NT2/D1 (cell line): Measurements from ENCODE around the gene TNS1.

Experiments used
- SUZ12 ChIP-seq: IDR thresholded peaks from 2 replicates; pipeline ENCODE4 v1.6.1; 2011; ENCODE audit not compliant: insufficient read length, insufficient read depth; ENCODE audit errors: extremely low read depth
- YY1 ChIP-seq: IDR thresholded peaks from 2 replicates; pipeline ENCODE4 v1.6.1; 2011; ENCODE audit not compliant: insufficient read length, insufficient read depth
- ZNF274 ChIP-seq: IDR thresholded peaks from 2 replicates; pipeline ENCODE4 v1.6.1; 2011; ENCODE audit warnings: mild to moderate bottlenecking, low read depth, low read length

GRCh38 chr2:217776631-217777030 lies 226.2 kb downstream of the TNS1 start:
- TF ChIP-seq SUZ12: no peak
- no peak for TF ChIP-seq YY1
- TF ChIP-seq ZNF274: no peak
